HG03469 (cell line): ENCODE results near the gene LNP1.

ENCODE experiments used
- ATAC-seq: cut with Tn5 transposase; IDR thresholded peaks from one replicate; pipeline ENCODE4 v1.9.1; 2021; ENCODE audit warnings: mild to moderate bottlenecking, moderate library complexity, moderate number of reproducible peaks; ENCODE audit not compliant: unreplicated experiment

The LNP1 gene

GRCh38 chr3:100399341-100400071 is 1.8 kb upstream of the LNP1 start:
- no peak for ATAC-seq

- ATAC-seq: peak; percentile 4
Observed at GRCh38 chr3:100400419-100400779, 940 bp upstream of the LNP1 start.

DNA sequence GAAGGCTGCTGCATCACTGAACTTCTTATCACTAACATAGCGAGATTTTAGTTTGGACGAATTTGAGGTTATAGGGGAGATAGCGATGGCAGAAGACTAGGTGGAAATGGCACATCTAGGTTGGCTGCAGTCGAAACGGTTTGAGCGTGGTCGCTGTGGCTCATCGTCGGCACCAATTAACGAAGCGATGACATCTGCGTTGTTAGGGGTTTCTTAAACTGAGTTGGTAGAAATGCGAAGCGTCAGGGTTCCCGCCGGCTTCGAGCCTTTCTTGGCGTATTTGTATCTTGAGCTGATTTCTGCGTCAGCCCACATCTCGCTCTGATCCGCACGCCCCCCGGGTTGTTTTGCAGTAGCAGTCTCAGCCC is 319 bp downstream of the LNP1 start:
- peak; percentile 4 for ATAC-seq

DNA sequence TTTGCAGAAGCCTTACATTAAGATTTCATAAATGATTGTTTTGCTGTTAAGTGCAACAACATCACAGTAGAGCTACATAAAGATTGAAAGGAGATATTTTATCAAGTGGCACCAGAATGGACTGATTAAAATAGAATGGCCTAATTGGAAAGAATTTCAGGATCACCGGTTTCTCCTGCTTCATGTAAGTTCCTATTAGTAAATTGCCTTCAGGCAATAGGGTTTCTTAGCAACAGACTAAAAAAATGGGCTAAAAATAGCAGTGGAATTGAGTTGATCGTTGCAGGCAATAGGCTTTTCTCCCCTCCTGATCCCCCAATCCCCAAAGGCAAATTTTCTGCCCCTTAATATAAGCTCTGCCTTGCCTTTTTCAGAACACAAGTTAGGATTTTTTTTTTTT is 917 bp downstream of the LNP1 start:
- no peak for ATAC-seq

DNA sequence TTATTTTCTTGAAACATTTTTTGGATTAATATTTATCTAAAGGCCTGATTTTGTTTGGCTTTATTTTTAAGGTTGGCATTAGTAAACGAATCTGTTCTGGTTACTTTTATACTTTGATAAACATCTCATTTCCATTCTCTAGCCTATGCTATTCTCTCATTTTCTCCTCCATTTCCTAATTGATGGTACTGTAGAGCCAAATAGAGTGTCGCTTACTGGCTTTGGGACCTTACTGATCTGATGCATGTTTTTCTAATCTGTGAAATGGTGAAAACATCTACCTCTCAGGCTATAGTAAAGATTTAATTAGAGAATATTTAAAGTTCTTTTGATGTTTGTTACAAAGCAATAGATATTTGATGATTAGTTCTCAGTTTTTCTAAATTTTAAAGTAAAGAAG is 1.6 kb downstream of the LNP1 start:
- ATAC-seq: no peak

DNA sequence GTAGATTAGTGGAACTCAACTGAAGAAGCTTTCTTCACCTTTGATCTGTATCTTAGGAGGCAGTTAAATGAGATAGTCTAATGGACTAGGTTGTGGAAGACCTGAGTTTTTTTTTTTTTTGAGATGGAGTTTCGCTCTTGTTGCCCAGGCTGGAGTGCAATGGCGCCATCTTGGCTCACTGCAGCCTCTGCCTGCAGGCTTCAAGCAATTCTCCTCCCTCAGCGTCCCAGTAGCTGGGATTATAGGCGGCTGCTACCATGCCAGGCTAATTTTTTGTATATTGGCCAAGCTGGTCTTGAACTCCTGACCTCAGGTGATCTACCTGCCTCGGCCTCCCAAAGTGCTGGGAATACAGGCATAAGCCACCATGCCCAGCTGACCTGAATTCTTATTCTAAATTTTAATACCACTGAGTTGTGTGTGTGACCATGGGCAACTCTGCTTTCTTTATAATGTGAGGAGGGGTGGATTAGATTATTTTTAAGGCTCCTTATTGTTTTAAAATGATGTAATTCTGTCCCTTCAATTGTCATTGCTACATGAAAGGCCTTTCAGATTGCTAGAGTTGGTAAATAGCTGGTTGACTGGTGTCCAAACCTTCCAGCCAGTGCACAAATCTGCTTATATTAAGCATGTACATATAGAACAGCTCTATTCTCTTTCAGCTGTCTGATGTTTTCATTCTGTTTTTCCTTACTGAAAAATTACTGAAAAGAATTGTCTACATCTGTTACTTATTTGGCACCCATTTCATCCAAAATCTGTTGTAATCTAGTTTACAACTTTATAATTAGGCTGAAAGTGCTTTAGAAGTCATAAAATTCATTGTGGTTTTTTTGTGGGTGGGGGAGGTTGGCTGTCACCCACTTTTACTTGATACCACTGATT is 2.3 kb downstream of the LNP1 start:
- no peak for ATAC-seq

GRCh38 chr3:100404250-100404548 is 2.9 kb downstream of the LNP1 start:
- ATAC-seq: no peak

DNA sequence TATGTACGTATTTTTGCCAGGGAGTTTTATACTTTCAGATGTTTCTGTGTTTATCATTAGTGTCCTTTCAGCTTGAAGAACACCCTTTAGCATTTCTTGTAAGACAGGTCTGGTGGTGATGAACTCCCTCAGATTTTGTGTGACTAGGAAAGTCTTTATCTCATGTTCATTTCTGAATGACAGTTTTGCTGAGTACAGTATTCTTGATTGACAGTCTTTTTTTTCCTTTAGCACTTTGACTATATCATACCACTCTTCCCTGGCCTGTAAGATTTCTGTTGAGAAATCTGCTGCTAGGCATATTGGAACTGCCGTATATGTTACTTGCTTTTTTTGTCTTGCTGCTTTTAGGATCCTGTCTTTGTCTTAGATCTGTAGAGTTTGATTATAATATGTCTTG is 5.8 kb downstream of the LNP1 start:
- ATAC-seq: no peak

- no peak for ATAC-seq
Observed at GRCh38 chr3:100407977-100408532, 6.7 kb downstream of the LNP1 start.

DNA sequence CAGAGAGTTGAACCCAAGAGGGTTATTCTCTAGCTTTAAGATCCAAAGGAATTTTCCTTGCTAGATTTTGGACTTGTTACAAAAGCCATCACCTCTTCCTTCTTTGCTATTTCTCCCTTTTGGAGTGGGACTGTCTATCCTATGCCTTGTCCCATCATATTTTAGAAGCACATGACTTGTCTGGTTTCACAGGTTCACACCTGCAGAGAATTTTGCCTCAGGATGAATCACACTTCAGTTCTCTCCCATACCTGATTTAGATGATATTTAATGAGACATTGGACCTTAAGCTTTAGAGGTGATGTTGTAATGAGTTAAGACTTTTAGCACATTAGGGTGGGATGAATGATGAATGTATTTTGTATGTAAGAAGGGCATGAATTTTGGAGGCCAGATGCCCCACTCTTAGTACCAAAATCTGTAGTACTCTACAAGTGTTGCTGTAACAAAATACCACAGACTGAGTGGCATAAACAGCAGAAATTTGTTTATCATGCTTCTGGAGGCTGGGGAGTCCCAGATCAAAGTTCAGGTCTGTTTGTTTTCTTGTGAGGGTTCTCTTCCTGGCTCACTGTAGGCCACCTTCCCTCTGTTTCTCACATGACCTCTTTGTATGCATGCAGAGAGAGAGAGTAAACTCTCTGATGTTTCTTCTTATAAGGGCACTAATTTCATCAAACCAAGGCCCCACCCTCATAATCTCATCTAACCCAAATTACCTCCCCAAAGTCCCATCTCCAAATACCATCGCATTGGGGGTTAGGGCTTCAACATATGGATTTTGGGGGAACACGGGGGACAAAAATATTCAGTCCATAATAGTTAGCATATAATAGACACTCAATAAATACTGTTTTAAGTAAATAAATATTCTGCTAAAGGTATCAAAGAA is 10.0 kb downstream of the LNP1 start:
- ATAC-seq: no peak

DNA sequence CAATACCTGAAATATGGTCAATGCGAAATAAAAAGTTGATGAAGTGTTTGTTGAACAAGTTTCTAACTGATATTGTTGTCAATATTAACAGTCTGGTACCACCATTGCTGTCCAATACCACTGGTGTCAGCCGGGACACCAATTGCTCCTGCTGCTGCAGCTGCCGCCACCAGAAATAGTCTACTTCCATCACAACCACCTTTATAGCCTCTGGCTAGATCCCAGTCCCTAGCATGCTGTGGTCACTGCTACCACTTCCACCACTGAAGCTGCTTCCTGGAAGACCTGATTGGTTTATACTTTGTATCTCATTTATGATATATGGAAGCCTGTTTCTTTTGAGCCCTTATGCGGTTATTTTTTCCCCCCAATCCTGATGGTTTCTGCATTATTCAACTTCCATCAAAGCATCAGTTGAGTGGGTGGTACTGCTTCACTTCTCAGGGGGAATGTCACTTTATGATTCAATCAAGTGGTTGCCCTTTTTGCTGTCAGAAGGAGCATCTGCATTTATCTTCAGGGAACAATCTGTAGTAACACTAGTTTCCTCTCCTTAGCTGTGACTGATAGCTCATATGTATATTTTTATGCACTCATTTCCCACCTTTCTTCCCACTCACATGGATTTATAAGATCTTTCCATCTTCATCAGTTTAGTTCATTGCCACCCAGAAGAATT is 11.7 kb downstream of the LNP1 start:
- no peak for ATAC-seq

GRCh38 chr3:100413613-100414012 is 12.3 kb downstream of the LNP1 start:
- no peak for ATAC-seq

DNA sequence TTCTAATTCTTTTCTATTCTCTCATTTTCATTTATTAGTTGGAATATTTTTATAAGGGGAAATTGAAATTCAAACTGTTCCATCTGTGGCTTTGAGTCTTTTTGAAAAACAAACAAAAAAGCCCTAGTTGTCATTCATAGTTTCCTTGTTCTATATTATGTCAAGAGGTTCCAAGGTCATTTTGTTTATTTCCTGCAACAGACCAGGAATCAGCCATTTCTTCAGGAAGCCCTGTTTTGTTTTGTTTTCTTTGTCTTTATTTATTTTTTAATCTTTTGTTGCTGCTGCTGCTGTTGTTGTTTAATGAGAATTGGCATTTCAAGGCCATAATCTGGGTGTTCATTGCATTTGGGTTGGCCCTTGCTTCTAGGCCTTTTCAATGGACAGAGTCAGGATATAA is 14.8 kb downstream of the LNP1 start:
- no peak for ATAC-seq

- no peak for ATAC-seq
Observed at GRCh38 chr3:100416863-100417262, 15.5 kb downstream of the LNP1 start.

DNA sequence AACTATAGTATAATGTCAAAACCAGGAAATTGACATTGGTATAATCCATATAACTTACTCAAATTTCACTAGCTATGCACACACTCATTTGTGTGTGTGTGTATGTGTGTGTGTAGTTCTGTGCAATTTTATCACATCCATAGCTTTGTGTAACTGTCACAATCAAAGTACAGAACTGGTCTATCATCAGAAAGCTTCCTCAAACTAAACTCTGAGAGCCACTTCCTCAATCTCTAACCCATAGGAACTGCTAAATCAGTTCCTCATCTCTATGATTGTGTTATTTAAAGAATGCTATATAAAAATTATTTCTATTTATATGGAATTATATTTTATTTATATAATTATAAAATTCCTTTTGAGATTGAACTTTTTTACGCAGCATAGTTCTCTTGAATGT is 18.1 kb downstream of the LNP1 start:
- ATAC-seq: no peak

DNA sequence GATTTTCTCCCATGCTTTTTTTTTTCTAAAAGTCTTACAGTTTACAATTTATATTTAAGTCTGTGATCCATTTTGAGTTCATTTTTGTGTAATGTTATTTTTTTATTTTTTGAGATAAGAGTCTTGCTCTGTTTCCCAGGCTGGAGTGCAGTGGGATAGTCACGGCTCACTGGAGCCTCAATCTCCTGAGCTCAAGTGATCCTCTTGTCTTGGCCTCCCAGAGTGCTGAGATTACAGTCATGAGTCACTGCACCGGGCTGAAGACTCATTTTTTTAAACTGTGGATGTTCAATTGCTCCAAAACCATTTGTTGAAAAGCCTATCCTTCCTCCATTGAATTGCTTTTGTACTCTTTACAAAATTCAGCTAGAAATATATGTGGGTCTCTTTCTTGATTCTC is 19.5 kb downstream of the LNP1 start:
- ATAC-seq: no peak

GRCh38 chr3:100423611-100424010 is 22.3 kb downstream of the LNP1 start:
- no peak for ATAC-seq

- ATAC-seq: no peak
Observed at GRCh38 chr3:100424261-100424660, 22.9 kb downstream of the LNP1 start.

GRCh38 chr3:100425316-100425715 is 24.0 kb downstream of the LNP1 start:
- ATAC-seq: no peak

DNA sequence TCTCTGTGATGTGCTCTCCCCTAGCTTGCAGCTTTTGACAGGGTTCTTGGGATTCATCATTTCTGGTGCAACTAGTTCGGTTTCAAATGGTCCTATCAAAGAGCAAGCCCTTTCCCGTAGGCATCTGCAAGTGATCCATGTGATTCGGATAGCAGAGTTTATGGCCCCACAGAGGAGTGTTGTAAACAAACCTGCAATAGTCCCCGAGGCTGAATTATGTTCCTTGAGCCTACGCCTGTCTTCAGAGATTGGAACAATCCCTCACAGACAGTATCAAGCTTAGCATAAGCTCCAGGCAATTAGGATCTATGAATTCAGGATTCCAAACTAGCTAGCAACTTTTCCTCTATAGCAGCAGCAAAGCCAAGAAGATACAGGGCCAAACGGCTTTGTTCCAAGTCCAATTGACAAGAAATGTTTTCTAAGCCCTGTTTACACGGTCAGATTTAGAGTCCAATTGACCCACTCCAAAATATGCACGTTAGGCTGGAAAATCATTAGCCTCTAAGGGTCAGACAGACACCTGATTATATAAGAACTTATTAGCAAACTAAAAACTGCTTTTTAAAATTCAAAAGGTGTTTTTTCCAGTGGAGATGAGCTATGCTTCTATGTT is 24.8 kb downstream of the LNP1 start:
- no peak for ATAC-seq
